ENCODE results near the gene DKK3. TPM values are rescaled to one million over a fixed set of nuclear protein-coding genes. Genes with fewer than 3 reads are reported as not detected.

DKK3 gene
- polyA plus RNA-seq, 3 donors: not detected

DNA sequence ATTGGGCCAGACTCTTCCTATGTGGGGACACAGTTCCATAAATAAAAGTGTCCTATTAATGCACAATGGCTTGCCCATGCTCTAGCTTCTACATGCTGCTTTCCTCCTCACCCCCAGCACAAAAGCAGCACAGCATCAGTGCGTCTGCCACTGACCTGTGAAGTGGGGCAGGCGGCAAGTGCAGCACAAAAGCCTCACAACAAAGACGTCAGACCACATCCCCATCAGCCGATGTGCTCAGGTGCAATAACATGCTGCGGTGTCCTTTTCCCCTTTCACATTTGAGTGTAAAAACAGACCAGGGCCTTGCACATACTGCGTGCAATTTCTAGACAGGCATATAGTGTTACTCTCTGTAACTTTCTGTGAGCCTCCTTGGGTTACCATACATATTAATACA is 12.8 kb downstream of the DKK3 start:
- H3K4me3 Mint-ChIP-seq: no peak overlapping the region
- TF ChIP-seq, protein P1, sequence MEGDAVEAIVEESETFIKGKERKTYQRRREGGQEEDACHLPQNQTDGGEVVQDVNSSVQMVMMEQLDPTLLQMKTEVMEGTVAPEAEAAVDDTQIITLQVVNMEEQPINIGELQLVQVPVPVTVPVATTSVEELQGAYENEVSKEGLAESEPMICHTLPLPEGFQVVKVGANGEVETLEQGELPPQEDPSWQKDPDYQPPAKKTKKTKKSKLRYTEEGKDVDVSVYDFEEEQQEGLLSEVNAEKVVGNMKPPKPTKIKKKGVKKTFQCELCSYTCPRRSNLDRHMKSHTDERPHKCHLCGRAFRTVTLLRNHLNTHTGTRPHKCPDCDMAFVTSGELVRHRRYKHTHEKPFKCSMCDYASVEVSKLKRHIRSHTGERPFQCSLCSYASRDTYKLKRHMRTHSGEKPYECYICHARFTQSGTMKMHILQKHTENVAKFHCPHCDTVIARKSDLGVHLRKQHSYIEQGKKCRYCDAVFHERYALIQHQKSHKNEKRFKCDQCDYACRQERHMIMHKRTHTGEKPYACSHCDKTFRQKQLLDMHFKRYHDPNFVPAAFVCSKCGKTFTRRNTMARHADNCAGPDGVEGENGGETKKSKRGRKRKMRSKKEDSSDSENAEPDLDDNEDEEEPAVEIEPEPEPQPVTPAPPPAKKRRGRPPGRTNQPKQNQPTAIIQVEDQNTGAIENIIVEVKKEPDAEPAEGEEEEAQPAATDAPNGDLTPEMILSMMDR (IDR thresholded peaks at IDR 0.05): no peak
- peaks cover 14% of the 10 kb centered on the region for H3K4me1 Mint-ChIP-seq
- Histone ChIP-seq H3K4me3 (replicated peaks in 1 of 3; ENCODE audit: low read depth in 2 of 3, low read length in 3 of 3) (no peak overlapping the region), H3K27me3 (ENCODE audit: control insufficient read depth in 2 of 2, insufficient read depth in 2 of 2, low read length in 2 of 2) (peaks cover 0 to 2% of the 10 kb centered on the region in 2 donors), H3K4me2 (replicated peaks; ENCODE audit: extremely low read depth, low read length, poor library complexity, severe bottlenecking) (no peak overlapping the region), H2AFZ (ENCODE audit: insufficient read depth, low read depth, low read length, poor library complexity, severe bottlenecking) (no peak overlapping the region), H3K27ac (ENCODE audit: low read depth in 1 of 2, low read length in 2 of 2) (no peak overlapping the region), H4K20me1 (ENCODE audit: insufficient read depth, low read length) (no peaks in the 10 kb centered on the region), H3K9ac (ENCODE audit: insufficient read depth, low read length, poor library complexity, severe bottlenecking) (no peak overlapping the region), H3K4me1 (ENCODE audit: control insufficient read depth in 1 of 2, insufficient read depth in 2 of 2, low read length in 2 of 2) (peaks cover 0 to 8% of the 10 kb centered on the region in 2 donors), H3K9me3 (replicated peaks in 1 of 2; ENCODE audit: control insufficient read depth in 1 of 2, insufficient read depth in 1 of 2, low read length in 2 of 2) (no peaks in the 10 kb centered on the region), H3K36me3 (replicated peaks in 1 of 2; ENCODE audit: control insufficient read depth in 1 of 2, insufficient read depth in 2 of 2, low read length in 2 of 2) (no peaks in the 10 kb centered on the region), H3K79me2 (ENCODE audit: insufficient read depth, low read length) (no peaks in the 10 kb centered on the region)
- H3K9me3 Mint-ChIP-seq: peaks cover 0 to 3% (median 0%) of the 10 kb centered on the region in 7 donors
- no peaks in the 10 kb centered on the region for H3K36me3 Mint-ChIP-seq
- intact Hi-C loops (cut with micrococcal nuclease): no loop called here
- DNase-seq: no peak
- peaks cover 3 to 15% (median 12%) of the 10 kb centered on the region in 3 donors for H3K27me3 Mint-ChIP-seq (ENCODE audit: low read depth in 3 of 3)
- no peak overlapping the region for H3K27ac Mint-ChIP-seq
- 83% methylated on average over 5 of the region's 6 CpGs for WGBS (ENCODE audit: insufficient coverage)

DNA sequence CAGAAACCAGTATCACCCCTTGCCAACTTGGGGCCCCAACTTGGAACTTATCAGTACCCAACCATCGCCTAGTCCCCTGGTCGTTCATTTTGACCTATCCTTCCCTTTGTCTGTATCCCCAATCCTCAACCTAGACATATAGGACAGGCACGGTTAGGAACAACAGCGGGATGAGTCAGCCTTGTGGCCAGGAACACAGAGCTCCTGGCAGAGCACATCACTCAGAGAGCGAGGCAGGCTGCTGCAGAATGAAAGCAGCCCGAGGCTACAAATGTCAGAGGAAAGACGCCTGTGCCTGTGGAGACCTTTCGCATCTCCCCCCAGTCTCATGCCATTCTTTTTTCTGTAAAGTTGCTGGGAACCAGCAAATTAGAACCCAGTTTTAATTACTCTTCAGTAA is 14.6 kb downstream of the DKK3 start:
- Histone ChIP-seq H3K27ac (ENCODE audit: low read depth in 1 of 2, low read length in 2 of 2) (no peak overlapping the region), H3K79me2 (ENCODE audit: insufficient read depth, low read length) (no peaks in the 10 kb centered on the region), H3K36me3 (replicated peaks in 1 of 2; ENCODE audit: control insufficient read depth in 1 of 2, insufficient read depth in 2 of 2, low read length in 2 of 2) (no peaks in the 10 kb centered on the region), H3K4me1 (ENCODE audit: control insufficient read depth in 1 of 2, insufficient read depth in 2 of 2, low read length in 2 of 2) (peaks cover 0 to 8% of the 10 kb centered on the region in 2 donors), H3K27me3 (ENCODE audit: control insufficient read depth in 2 of 2, insufficient read depth in 2 of 2, low read length in 2 of 2) (no peaks in the 10 kb centered on the region), H4K20me1 (ENCODE audit: insufficient read depth, low read length) (no peaks in the 10 kb centered on the region), H3K4me2 (replicated peaks; ENCODE audit: extremely low read depth, low read length, poor library complexity, severe bottlenecking) (no peak overlapping the region), H3K9me3 (replicated peaks in 1 of 2; ENCODE audit: control insufficient read depth in 1 of 2, insufficient read depth in 1 of 2, low read length in 2 of 2) (no peaks in the 10 kb centered on the region), H3K4me3 (replicated peaks in 1 of 3; ENCODE audit: low read depth in 2 of 3, low read length in 3 of 3) (no peak overlapping the region), H3K9ac (ENCODE audit: insufficient read depth, low read length, poor library complexity, severe bottlenecking) (no peak overlapping the region), H2AFZ (ENCODE audit: insufficient read depth, low read depth, low read length, poor library complexity, severe bottlenecking) (no peak overlapping the region)
- intact Hi-C loops (cut with micrococcal nuclease): no loop called here
- Mint-ChIP-seq H3K4me1 (peaks cover 13% of the 10 kb centered on the region), H3K27me3 (ENCODE audit: low read depth in 3 of 3) (peaks cover 1 to 10% (median 7%) of the 10 kb centered on the region in 3 donors), H3K27ac (no peak overlapping the region), H3K36me3 (no peaks in the 10 kb centered on the region), H3K9me3 (peaks cover 0 to 3% (median 0%) of the 10 kb centered on the region in 7 donors), H3K4me3 (no peak overlapping the region)
- no peak for DNase-seq
- 82% methylated on average over 7 of the region's 8 CpGs for WGBS (ENCODE audit: insufficient coverage)
- TF ChIP-seq, protein P1 (IDR thresholded peaks at IDR 0.05): no peak
